ENCODE data around the gene FAM13A. TPM values are rescaled to one million over a fixed set of nuclear protein-coding genes. Genes with fewer than 3 reads are reported as not detected.

Gene FAM13A
- total and polyA plus RNA-seq, 2 of the 8 experiments (the other 6 are each of a cell fraction or from before 2014, with no cell fraction given) = 7.1 to 16.5 TPM

- Histone ChIP-seq H3K18ac (ENCODE audit: extremely low read depth, low read length) (no peak overlapping the region), H2BK12ac (ENCODE audit: low read depth, low read length) (no peak overlapping the region), H3K4me1 (replicated peaks in 1 of 4; ENCODE audit: control insufficient read depth in 3 of 4, insufficient read depth in 4 of 4, low read length in 3 of 4) (no peaks in the 10 kb centered on the region), H3K4me2 (ENCODE audit: insufficient read depth in 1 of 2, low read depth in 2 of 2, low read length in 2 of 2) (no peak overlapping the region), H2AK5ac (ENCODE audit: low read depth, low read length) (no peak overlapping the region), H3K9me3 (ENCODE audit: insufficient read depth in 2 of 2, low read depth in 1 of 2, low read length in 1 of 2) (0 out of 4 replicates have a peak, but pooled peaks cover 0 to 4% of the 10 kb centered on the region in 2 experiments), H3K9ac (replicated peaks in 1 of 4; ENCODE audit: extremely low read depth in 1 of 4, low read depth in 3 of 4, low read length in 3 of 4) (no peak overlapping the region), H4K8ac (ENCODE audit: extremely low read depth, insufficient read depth, low read length) (no peak overlapping the region), H4K5ac (ENCODE audit: insufficient read length, low read depth, low read length) (no peak overlapping the region), H2BK20ac (ENCODE audit: low read length) (no peak overlapping the region), H3K4ac (replicated peaks; ENCODE audit: insufficient read length, low read depth, low read length) (no peak overlapping the region), H4K20me1 (replicated peaks in 1 of 2; ENCODE audit: control insufficient read depth in 1 of 2, insufficient read depth in 2 of 2, low read length in 2 of 2) (no peaks in the 10 kb centered on the region), H2BK5ac (ENCODE audit: low read depth, low read length) (no peak overlapping the region), H3K14ac (ENCODE audit: insufficient read length) (no peak overlapping the region), H3K79me1 (ENCODE audit: low read depth, low read length) (no peaks in the 10 kb centered on the region), H3K23ac (ENCODE audit: insufficient read length) (no peak overlapping the region), H4K91ac (replicated peaks; ENCODE audit: insufficient read length, low read length) (no peak overlapping the region), H3K27ac (ENCODE audit: low read depth, low read length) (no peak overlapping the region), H3K23me2 (ENCODE audit: low read depth, low read length) (no peaks in the 10 kb centered on the region; the same call in 1 of the 2 replicates), H3K79me2 (ENCODE audit: control insufficient read depth in 1 of 2, insufficient read depth in 2 of 2, low read length in 2 of 2) (no peaks in the 10 kb centered on the region), H3K4me3 (ENCODE audit: extremely low read depth in 1 of 4, insufficient read depth in 2 of 4, low read depth in 3 of 4, low read length in 4 of 4) (no peak overlapping the region), H3K56ac (replicated peaks; ENCODE audit: insufficient read length, low read depth, low read length) (no peak overlapping the region), H2BK15ac (ENCODE audit: low read length) (no peak overlapping the region), H3K36me3 (ENCODE audit: control insufficient read depth in 2 of 4, insufficient read depth in 4 of 4, low read length in 3 of 4) (peaks cover 0 to 4% (median 0%) of the 10 kb centered on the region in 4 experiments; a peak in 2 of 8 replicates), H2AFZ (ENCODE audit: low read length) (no peak overlapping the region), H3K27me3 (replicated peaks in 1 of 4; ENCODE audit: control insufficient read depth in 3 of 4, extremely low read depth in 1 of 4, insufficient read depth in 3 of 4, low read length in 3 of 4) (no peaks in the 10 kb centered on the region), H2BK120ac (replicated peaks; ENCODE audit: low read depth, low read length) (no peak overlapping the region)
- FAIRE-seq (no peak), DNase-seq (ENCODE audit: low read depth in 1 of 2, low spot score in 2 of 2) (no peak)
- POLR2A ChIA-PET (ENCODE audit: partially characterized antibody) = no interaction called here
- TF ChIP-seq RNF2 (IDR thresholded peaks at IDR 0.05; ENCODE audit: borderline replicate concordance, low read depth, low read length, missing control alignments, poor library complexity, severe bottlenecking) (no peak), SP1 (IDR thresholded peaks at IDR 0.05; ENCODE audit: low read depth, low read length) (no peak), BRCA1 (IDR thresholded peaks at IDR 0.05; ENCODE audit: low read depth, low read length) (no peak), E2F6 (IDR thresholded peaks at IDR 0.05) (no peak), ATF2 (IDR thresholded peaks at IDR 0.05; ENCODE audit: low read length) (no peak), JUN (IDR thresholded peaks at IDR 0.05; ENCODE audit: low read depth, low read length) (no peak), JUND (IDR thresholded peaks at IDR 0.05; ENCODE audit: low read length) (no peak), TAF1 (IDR thresholded peaks at IDR 0.05; ENCODE audit: low read depth, low read length) (no peak), NANOG (IDR thresholded peaks at IDR 0.05; ENCODE audit: insufficient read depth, low read depth, low read length, poor library complexity, severe bottlenecking) (no peak), SUZ12 (IDR thresholded peaks at IDR 0.05; ENCODE audit: low read length) (no peak), SAP30 (IDR thresholded peaks at IDR 0.05; ENCODE audit: insufficient read depth, insufficient replicate concordance, low read length) (no peak), POLR2AphosphoS5 (IDR thresholded peaks at IDR 0.05; ENCODE audit: low read depth, low read length) (no peak)
- CTCF ChIA-PET (ENCODE audit: partially characterized antibody) = interaction anchor here (0.6 to 1.4 kb wide), 2 partner anchors 9 to 10 kb away, joined by 3 read pairs; no protein-coding TSS in a partner anchor
- 70% methylated on average over 5 of the region's 5 CpGs; no CpG with 5 or more reads in 1 of the 2 experiments for WGBS, 2 experiments (ENCODE audit: extremely low coverage in 1 of 2, insufficient coverage in 1 of 2, insufficient read length in 1 of 2, insufficient replicate concordance in 2 of 2, low coverage in 1 of 2, low lambda C conversion rate in 2 of 2, missing lambda C conversion rate in 1 of 2)
These were observed 149.5 kb downstream of the FAM13A start for GRCh38 chr4:88907478-88907877.

Measured in H1 (cell line).